Measurements from ENCODE around the gene THRAP3. TPM values are rescaled to one million over a fixed set of nuclear protein-coding genes. Genes with fewer than 3 reads are reported as not detected.
A peak's percentile ranks its signal among the peaks of the same experiment; 100 is the strongest.
"Not testable (repeated sequence)": the region's sequence is repeated elsewhere in the genome, so short reads cannot be mapped to it uniquely, and the experiment has no call there.

THRAP3 gene
- total RNA-seq, 1 experiment from 2014 or later = 133 TPM

GRCh38 chr1:36211841-36212240 lies 12.4 kb upstream of the THRAP3 start:
- ChIA-PET CTCF (no interaction called here), POLR2A (ENCODE audit: low non-redundant PET) (no interaction called here)
- BruUV-seq (replicated peaks) = no TSS peak
- H3K9me3 ChIP-seq (ENCODE audit: low read depth, low read length, poor library complexity, severe bottlenecking) = no peaks in the 10 kb centered on the region
- no peak for TF ChIP-seq EZH2 (IDR thresholded peaks at IDR 0.05; ENCODE audit: borderline replicate concordance, low read depth, low read length, poor library complexity, severe bottlenecking)
- TF ChIP-seq, protein P1, sequence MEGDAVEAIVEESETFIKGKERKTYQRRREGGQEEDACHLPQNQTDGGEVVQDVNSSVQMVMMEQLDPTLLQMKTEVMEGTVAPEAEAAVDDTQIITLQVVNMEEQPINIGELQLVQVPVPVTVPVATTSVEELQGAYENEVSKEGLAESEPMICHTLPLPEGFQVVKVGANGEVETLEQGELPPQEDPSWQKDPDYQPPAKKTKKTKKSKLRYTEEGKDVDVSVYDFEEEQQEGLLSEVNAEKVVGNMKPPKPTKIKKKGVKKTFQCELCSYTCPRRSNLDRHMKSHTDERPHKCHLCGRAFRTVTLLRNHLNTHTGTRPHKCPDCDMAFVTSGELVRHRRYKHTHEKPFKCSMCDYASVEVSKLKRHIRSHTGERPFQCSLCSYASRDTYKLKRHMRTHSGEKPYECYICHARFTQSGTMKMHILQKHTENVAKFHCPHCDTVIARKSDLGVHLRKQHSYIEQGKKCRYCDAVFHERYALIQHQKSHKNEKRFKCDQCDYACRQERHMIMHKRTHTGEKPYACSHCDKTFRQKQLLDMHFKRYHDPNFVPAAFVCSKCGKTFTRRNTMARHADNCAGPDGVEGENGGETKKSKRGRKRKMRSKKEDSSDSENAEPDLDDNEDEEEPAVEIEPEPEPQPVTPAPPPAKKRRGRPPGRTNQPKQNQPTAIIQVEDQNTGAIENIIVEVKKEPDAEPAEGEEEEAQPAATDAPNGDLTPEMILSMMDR (conservative IDR thresholded peaks at IDR 0.05; ENCODE audit: low read depth, low read length) = no peak
- no peak overlapping the region for H3K4me3 ChIP-seq (ENCODE audit: low read depth, low read length, poor library complexity, severe bottlenecking)
- H3K36me3 ChIP-seq (ENCODE audit: insufficient read depth, low read length, poor library complexity, severe bottlenecking) = no peaks in the 10 kb centered on the region
- H3K27ac ChIP-seq (ENCODE audit: low read depth, low read length, poor library complexity, severe bottlenecking) = no peak overlapping the region
- DNase-seq (ENCODE audit: low spot score) = no peak
- H3K4me1 ChIP-seq (ENCODE audit: insufficient read depth, low read length, poor library complexity, severe bottlenecking) = no peaks in the 10 kb centered on the region
- H3K27me3 ChIP-seq (replicated peaks; ENCODE audit: insufficient read depth, low read depth, low read length, poor library complexity) = no peaks in the 10 kb centered on the region
- intact Hi-C loops (cut with micrococcal nuclease; ENCODE audit: unreplicated experiment) = no loop called here

DNA sequence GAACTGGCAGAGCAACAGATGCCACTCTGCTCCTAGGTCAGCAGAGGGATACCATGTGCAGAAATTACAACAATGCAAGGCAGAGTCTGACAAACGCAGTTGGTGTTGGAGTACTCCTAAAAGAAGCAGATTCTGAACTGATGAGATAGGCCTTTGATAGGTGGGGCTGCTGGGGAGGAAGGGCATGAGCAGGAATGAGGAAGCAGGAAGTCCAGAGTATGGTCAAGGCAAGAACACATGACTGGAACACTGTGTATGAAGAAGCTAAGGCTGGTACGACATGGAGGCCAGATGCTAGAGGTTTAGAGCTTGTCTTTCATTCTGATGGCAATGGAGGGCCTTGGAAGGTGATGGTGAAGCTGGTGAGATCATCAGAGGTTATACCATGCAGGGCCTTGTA lies 11.5 kb upstream of the THRAP3 start:
- no peaks in the 10 kb centered on the region for H3K9me3 ChIP-seq (ENCODE audit: low read depth, low read length, poor library complexity, severe bottlenecking)
- POLR2A ChIA-PET (ENCODE audit: low non-redundant PET) = no interaction called here
- TF ChIP-seq, protein P1 (conservative IDR thresholded peaks at IDR 0.05; ENCODE audit: low read depth, low read length) = no peak
- TF ChIP-seq EZH2 (IDR thresholded peaks at IDR 0.05; ENCODE audit: borderline replicate concordance, low read depth, low read length, poor library complexity, severe bottlenecking) = no peak
- H3K27ac ChIP-seq (ENCODE audit: low read depth, low read length, poor library complexity, severe bottlenecking) = no peak overlapping the region
- CTCF ChIA-PET = no interaction called here
- DNase-seq (ENCODE audit: low spot score) = no peak
- BruUV-seq (replicated peaks) = no TSS peak
- H3K4me1 ChIP-seq (ENCODE audit: insufficient read depth, low read length, poor library complexity, severe bottlenecking) = no peaks in the 10 kb centered on the region
- no peaks in the 10 kb centered on the region for H3K36me3 ChIP-seq (ENCODE audit: insufficient read depth, low read length, poor library complexity, severe bottlenecking)
- intact Hi-C loops (cut with micrococcal nuclease; ENCODE audit: unreplicated experiment) = no loop called here
- no peak overlapping the region for H3K4me3 ChIP-seq (ENCODE audit: low read depth, low read length, poor library complexity, severe bottlenecking)
- H3K27me3 ChIP-seq (replicated peaks; ENCODE audit: insufficient read depth, low read depth, low read length, poor library complexity) = no peaks in the 10 kb centered on the region

DNA sequence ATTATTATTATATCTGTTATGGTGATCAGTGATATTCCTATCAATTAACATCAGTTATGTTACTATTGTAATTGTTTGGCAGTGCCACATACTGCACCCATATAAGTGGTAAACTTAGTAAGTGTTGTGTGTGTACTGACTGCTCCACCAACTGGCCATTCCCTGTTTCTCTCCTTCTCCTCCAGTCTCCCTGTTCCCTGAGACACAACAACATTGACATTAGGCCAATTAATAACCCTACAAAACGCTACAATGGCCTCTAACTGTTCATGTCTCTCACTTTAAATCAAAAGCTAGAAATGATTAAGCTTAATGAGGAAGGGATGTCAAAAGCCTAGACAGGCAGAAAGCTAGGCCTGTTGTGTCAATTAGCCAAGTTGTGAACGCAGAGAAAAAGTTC lies 6.6 kb upstream of the THRAP3 start:
- CTCF ChIA-PET = no interaction called here
- intact Hi-C loops (cut with micrococcal nuclease; ENCODE audit: unreplicated experiment) = no loop called here
- POLR2A ChIA-PET (ENCODE audit: low non-redundant PET) = no interaction called here
- Histone ChIP-seq H3K4me3 (ENCODE audit: low read depth, low read length, poor library complexity, severe bottlenecking) (no peak overlapping the region), H3K9me3 (ENCODE audit: low read depth, low read length, poor library complexity, severe bottlenecking) (no peaks in the 10 kb centered on the region), H3K4me1 (ENCODE audit: insufficient read depth, low read length, poor library complexity, severe bottlenecking) (no peaks in the 10 kb centered on the region), H3K27me3 (replicated peaks; ENCODE audit: insufficient read depth, low read depth, low read length, poor library complexity) (no peaks in the 10 kb centered on the region), H3K36me3 (ENCODE audit: insufficient read depth, low read length, poor library complexity, severe bottlenecking) (no peaks in the 10 kb centered on the region), H3K27ac (ENCODE audit: low read depth, low read length, poor library complexity, severe bottlenecking) (no peak overlapping the region)
- no peak for TF ChIP-seq EZH2 (IDR thresholded peaks at IDR 0.05; ENCODE audit: borderline replicate concordance, low read depth, low read length, poor library complexity, severe bottlenecking)
- TF ChIP-seq, protein P1 (conservative IDR thresholded peaks at IDR 0.05; ENCODE audit: low read depth, low read length) = peak; percentile 48
- no peak for DNase-seq (ENCODE audit: low spot score)
- BruUV-seq (replicated peaks) = no TSS peak

DNA sequence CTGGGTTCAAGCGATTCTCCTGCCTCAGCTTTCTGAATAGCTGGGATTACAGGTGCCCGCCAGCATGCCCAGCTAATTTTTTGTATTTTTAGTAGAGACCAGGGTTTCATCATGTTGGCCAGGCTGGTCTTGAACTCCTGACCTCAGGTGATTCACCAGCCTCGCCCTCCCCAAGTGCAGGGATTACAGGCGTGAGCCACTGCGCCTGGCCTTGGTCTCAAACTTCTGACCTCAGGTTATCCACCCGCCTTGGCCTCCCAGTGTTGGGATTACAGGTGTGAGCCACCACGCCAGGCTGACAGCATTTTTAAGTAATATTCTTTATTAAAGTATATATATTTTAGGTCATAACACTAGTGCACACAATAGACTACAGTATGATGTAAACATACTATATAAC lies 2.3 kb upstream of the THRAP3 start:
- H3K4me3 ChIP-seq (ENCODE audit: low read depth, low read length, poor library complexity, severe bottlenecking); intact Hi-C loops (cut with micrococcal nuclease; ENCODE audit: unreplicated experiment); POLR2A ChIA-PET (ENCODE audit: low non-redundant PET); H3K27ac ChIP-seq (ENCODE audit: low read depth, low read length, poor library complexity, severe bottlenecking); CTCF ChIA-PET; DNase-seq (ENCODE audit: low spot score); BruUV-seq (replicated peaks); H3K9me3 ChIP-seq (ENCODE audit: low read depth, low read length, poor library complexity, severe bottlenecking); H3K36me3 ChIP-seq (ENCODE audit: insufficient read depth, low read length, poor library complexity, severe bottlenecking); H3K27me3 ChIP-seq (replicated peaks; ENCODE audit: insufficient read depth, low read depth, low read length, poor library complexity): not testable (repeated sequence)
- peaks cover 11% of the 10 kb centered on the region for H3K4me1 ChIP-seq (ENCODE audit: insufficient read depth, low read length, poor library complexity, severe bottlenecking)
